Measurements from ENCODE around the gene FMNL1.

DNA sequence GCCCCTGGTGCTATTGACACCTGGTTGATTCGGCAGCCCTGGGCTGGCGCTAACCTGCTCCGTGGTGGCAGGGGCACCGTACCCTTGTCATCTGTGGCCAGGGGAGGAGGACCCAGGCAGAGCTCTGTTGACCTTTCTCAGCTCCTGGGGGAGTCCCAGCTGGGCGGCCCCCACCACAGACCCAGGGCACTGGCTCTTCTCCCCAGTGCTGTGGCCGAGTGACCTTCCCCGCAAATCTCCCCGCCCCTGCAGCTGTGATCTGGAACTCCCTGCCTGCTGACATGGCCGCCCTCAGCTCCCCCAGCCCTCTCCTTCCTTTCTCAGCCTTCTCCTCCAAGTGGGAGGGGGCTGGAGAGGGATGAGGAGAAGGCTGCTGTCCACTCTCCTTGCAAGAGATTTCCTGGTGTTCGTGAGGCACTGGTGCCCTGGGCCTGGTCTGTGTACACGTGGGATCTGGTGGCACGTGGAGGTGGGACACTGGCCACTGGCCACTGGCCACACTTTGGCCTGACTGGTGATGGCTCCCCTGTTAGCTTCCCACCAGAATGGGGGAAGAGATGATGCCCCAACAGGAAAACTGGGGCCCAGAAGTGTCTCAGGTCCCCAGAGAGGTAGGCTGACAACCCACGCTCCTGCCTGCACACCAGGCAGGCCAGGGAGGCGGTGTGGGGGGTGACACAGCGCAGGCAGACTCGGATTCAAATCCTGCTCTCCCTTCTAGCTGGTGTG lies 8.2 kb downstream of the FMNL1 start:
- TF ChIP-seq, protein P1, sequence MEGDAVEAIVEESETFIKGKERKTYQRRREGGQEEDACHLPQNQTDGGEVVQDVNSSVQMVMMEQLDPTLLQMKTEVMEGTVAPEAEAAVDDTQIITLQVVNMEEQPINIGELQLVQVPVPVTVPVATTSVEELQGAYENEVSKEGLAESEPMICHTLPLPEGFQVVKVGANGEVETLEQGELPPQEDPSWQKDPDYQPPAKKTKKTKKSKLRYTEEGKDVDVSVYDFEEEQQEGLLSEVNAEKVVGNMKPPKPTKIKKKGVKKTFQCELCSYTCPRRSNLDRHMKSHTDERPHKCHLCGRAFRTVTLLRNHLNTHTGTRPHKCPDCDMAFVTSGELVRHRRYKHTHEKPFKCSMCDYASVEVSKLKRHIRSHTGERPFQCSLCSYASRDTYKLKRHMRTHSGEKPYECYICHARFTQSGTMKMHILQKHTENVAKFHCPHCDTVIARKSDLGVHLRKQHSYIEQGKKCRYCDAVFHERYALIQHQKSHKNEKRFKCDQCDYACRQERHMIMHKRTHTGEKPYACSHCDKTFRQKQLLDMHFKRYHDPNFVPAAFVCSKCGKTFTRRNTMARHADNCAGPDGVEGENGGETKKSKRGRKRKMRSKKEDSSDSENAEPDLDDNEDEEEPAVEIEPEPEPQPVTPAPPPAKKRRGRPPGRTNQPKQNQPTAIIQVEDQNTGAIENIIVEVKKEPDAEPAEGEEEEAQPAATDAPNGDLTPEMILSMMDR (IDR thresholded peaks at IDR 0.05; ENCODE audit: insufficient read depth, low read length) = no peak
- TF ChIP-seq SPI1 (IDR thresholded peaks at IDR 0.05; ENCODE audit: borderline replicate concordance, low read depth) (no peak), POLR2AphosphoS5 (IDR thresholded peaks at IDR 0.05; ENCODE audit: low read depth) (no peak), GABPA (IDR thresholded peaks at IDR 0.05; ENCODE audit: low read depth) (no peak)
- TF ChIP-seq, protein P2, sequence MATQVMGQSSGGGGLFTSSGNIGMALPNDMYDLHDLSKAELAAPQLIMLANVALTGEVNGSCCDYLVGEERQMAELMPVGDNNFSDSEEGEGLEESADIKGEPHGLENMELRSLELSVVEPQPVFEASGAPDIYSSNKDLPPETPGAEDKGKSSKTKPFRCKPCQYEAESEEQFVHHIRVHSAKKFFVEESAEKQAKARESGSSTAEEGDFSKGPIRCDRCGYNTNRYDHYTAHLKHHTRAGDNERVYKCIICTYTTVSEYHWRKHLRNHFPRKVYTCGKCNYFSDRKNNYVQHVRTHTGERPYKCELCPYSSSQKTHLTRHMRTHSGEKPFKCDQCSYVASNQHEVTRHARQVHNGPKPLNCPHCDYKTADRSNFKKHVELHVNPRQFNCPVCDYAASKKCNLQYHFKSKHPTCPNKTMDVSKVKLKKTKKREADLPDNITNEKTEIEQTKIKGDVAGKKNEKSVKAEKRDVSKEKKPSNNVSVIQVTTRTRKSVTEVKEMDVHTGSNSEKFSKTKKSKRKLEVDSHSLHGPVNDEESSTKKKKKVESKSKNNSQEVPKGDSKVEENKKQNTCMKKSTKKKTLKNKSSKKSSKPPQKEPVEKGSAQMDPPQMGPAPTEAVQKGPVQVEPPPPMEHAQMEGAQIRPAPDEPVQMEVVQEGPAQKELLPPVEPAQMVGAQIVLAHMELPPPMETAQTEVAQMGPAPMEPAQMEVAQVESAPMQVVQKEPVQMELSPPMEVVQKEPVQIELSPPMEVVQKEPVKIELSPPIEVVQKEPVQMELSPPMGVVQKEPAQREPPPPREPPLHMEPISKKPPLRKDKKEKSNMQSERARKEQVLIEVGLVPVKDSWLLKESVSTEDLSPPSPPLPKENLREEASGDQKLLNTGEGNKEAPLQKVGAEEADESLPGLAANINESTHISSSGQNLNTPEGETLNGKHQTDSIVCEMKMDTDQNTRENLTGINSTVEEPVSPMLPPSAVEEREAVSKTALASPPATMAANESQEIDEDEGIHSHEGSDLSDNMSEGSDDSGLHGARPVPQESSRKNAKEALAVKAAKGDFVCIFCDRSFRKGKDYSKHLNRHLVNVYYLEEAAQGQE (IDR thresholded peaks at IDR 0.05; ENCODE audit: insufficient replicate concordance, low read depth) = no peak

All from HL-60 (cell line).